Esophagus mucosa (tissue), 1 donor: ENCODE results near the gene VILL. TPM values are rescaled to one million over a fixed set of nuclear protein-coding genes. Genes with fewer than 3 reads are reported as not detected.
"Not testable (repeated sequence)": the region's sequence is repeated elsewhere in the genome, so short reads cannot be mapped to it uniquely, and the experiment has no call there.

Source experiments
- ATAC-seq: fragments of 200-7000 bp; cut with Tn5 transposase; one replicate; pipeline ENCODE4 v1.9.1; 2020
- total RNA-seq: library from RNA; stranded (reverse); gene quantifications from one replicate; pipeline ENCODE4 v1.2.4, GENCODE V29; 2023
- donor health status: DM: yes; HTN: yes; CAD: no.

Gene VILL
- total RNA-seq, 1 donor from 2014 or later, result 6.1 TPM

DNA sequence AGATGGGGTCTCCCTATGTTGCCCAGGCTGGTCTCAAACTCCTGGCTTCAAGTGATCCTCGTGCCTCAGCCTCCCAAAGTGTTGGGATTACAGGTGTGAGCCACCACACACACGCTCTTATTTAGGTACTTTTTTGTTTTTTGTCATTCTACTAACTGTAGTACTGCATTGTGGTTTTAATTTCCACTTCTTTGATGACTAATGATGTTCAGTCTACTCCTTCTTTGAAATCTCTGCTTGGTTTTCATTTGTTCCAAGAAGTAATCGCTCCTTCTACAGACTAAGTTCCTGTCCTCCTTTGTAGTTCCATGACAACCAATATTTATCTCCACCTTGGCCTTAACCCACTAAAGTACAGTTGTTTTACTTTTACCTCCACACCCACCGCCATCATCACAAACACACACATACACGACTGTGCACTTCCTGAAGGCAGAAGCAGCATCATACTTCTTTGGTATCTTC, 47.9 kb downstream of the VILL start:
- ATAC-seq, result no peak

DNA sequence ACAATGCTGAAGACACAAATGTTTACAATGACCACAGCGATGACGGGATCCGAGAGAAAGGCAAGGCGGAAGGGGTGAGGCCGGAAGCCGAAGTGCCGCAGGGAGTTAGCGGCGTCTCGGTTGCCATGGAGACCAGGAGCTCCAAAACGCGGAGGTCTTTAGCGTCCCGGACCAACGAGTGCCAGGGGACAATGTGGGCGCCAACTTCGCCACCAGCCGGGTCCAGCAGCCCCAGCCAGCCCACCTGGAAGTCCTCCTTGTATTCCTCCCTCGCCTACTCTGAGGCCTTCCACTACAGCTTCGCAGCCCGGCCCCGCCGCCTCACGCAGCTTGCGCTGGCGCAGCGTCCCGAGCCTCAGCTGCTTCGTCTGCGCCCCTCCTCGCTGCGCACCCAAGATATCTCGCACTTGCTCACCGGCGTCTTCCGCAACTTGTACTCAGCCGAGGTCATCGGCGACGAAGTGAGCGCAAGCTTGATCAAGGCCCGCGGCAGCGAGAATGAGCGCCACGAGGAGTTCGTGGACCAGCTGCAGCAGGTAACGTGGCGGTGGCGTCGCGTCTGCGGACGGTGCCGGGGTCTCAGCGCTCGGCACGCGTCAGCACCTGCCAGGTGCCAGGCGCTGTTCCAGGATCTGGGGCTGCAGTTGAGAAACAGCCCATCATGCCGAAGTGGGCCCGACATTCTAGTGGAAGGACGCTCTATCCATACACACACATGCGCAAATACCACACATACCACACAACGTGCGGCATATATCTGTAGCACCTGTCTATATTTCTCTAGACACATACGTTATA, 48.7 kb downstream of the VILL start, which contains the start of gene DLEC1:
DLEC1 (plus strand) TSS at position 108 of the 798 bp plus-strand sequence; CDS start at position 126, 18 bp downstream.
- ATAC-seq, result peak; percentile 72

DNA sequence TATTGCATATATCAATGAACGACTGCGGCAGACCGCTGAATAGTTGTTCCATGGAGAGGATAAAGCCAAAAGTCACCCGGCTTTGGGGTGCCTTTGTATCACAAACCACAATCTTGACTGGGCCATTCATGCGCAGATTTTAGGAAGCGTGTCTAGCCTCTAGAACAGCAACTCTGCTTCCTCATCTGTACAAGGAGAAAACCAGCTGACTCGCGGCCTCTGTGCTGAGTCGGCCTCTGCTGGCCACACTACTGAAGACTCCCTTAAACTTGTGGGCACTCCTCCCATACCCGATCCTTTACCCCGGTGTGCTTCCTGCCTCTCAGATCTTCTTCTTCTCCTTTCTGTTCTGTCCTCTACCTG, 49.3 kb downstream of the VILL start:
- ATAC-seq, result peak; percentile 75

DNA sequence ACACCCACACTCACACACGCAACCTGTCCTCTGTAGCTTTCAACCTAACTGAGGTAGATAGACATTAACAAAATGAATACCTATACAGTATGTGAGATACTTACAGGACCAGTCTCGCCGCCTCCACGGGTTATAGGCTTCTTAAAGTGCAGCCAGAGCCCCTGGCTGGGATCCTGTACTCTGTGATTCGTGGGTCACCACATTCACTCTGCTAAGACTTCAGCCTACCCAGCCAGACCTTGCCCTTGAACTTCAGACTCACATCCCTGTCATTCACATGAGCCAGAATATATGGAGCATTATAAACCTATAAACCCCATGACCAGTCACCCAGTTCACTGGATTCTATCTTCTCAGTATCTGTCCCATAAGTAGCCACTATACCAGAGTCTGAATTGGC, 49.8 kb downstream of the VILL start:
- ATAC-seq, result no peak

DNA sequence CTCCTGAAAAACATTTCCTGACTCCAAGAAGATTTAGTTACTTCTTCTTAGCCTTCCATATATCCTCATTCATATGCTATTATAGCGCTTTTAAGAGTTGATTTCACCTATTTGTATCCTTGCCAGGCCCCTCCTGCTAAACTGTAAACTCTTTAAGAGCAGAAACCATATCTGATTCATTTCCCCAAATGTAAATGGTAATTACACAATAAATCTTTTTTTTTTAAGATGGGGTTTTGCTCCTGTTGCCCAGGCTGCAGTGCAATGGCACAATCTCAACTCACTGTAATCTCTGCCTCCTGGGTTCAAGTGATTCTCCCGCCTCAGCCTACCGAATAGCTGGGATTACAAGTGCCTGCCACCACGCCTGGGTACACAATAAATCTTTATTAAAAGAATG, 52.9 kb downstream of the VILL start:
- ATAC-seq, result no peak

DNA sequence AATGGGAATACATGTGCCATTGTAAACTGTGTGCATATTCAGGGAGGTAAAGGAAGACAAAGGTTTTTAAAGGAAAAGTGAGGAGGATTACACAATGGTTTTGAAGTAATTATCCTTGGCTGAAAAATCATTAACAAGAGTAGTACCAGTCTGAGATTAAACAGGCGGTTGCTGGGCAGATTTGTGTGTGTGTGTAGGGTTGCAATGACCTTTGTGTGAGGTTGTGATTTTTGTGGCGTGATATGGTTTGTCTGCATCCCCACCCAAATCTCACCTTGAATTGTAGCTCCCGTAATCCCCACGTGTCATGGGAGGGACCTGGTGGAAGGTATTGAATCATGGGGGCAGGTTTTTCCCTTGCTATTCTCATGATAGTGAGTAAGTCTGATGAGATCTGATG, 55.4 kb downstream of the VILL start:
- no peak for ATAC-seq

DNA sequence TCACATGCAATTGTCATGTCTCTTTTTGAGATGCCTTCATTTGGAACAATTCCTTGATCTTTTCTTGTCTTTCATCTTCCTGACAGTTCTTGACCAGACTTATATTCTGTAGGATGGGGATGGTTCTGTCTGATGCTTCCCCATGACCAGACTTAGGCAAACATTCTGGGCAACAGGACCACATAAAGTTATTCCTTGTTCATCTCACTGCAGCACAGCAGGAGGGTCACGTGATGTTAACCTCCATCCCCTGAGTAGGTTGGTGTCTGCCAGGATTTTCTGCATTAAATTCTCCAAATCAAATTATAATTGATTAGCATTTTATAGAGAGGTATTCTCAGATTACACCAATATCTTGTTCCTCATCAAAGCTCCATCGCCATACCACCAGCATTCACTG, 56.2 kb downstream of the VILL start:
- ATAC-seq, result no peak

DNA sequence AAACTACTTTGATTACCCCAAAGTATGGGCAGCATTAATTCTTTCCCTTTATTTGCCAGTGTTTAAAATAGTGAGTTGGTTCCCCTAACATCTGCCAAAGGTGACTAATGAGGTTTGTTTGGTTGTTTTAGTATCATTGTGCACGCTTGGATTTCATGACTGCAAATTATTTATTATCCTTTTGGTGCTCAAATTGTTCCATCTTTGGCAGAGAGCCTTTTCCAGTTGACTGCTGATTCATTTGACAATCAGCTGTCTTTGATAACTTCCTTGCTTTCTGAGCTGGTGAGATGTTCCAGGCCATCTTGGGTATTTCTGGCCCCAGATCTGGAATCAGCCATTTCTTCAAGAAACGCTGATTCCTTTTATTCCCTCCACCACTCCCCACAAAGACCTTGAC, 57.3 kb downstream of the VILL start:
- no peak for ATAC-seq

DNA sequence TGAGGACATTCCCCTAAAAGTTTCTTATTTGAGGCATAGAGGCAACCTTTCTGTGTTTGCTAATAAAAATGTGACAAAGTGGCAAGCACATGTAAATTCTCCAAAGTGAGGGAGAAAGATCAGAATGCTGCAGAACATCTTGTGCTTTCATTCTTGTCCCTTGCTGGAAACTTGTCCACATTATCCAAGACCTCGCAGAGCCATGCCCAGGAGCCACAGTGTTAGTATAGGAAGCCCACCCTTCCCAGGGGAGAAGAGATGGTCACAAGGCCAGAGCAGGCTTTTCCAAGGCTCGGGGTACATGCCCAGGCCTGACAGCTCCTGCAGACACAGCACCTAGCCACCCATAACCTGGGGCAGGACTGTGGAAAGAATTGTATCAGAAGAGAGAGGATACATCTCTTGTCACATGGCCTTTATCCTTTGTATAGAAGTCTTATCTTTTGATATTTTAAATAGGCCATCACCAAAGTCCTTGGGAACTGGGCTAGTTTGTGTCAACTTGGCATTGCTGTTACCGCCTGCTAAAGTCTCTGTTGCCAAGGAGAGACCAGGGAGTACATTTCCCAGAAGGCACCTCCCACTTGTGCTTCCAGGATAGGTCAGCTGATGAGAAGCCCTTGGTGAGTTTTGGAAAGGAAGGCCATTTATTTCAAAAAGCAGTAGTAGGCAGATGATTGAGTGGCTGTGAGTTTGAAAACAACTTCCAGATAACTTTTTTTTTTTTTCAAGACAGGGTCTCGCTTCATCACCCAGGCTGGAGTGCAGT, 59.0 kb downstream of the VILL start:
- ATAC-seq, result no peak

DNA sequence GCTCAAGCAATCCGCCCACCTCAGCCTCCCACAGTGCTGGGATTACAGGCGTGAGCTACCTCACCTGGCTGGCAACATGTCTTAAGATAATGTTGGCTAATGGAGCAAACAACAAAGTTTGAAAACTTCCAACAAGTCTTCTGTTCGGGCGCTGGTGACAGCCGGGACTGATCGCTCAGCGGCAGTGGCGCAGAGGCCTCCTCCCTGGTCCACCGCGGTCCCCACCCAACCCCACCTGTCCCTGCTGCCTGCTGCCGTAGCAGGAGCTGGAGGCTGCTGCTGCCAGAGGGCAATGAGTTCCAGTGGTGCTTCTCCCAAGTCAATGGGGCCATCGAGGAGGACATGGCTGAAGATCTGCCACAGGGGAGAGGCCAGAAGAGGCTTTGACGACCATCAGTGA, 60.5 kb downstream of the VILL start:
- ATAC-seq, result no peak

DNA sequence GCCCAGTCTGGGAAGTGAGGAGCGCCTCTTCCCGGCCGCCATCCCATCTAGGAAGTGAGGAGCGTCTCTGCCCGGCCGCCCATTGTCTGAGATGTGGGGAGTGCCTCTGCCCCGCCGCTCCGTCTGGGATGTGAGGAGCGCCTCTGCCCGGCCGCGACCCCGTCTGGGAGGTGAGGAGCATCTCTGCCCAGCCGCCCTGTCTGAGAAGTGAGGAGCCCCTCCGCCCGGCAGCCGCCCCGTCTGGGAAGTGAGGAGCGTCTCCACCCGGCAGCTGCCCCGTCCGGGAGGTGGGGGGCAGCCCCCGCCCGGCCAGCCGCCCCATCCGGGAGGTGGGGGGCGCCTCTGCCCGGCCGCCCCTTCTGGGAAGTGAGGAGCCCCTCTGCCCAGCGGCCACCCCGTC, 62.7 kb downstream of the VILL start:
- ATAC-seq, result not testable (repeated sequence)

DNA sequence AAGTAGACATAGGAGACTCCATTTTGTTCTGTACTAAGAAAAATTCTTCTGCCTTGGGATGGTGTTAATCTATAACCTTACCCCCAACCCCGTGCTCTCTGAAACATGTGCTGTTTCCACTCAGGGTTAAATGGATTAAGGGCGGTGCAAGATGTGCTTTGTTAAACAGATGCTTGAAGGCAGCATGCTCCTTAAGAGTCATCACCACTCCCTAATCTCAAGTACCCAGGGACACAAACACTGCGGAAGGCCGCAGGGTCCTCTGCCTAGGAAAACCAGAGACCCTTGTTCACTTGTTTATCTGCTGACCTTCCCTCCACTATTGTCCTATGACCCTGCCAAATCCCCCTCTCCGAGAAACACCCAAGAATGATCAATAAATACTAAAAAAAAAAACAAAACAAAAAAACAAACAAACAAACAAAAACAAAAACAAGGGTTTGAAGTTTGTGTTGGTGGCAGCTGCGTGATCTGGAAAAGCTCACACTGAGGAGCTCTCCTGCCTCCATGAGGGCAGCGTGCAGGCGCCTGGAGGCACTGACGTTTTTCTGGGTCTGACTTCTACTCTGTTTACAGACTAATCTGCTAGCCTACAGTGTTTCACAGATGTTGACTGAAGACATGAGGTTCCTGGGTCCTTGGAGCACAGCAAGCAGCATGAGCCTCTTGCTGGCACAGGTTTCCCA, 63.4 kb downstream of the VILL start:
- ATAC-seq, result not testable (repeated sequence)

DNA sequence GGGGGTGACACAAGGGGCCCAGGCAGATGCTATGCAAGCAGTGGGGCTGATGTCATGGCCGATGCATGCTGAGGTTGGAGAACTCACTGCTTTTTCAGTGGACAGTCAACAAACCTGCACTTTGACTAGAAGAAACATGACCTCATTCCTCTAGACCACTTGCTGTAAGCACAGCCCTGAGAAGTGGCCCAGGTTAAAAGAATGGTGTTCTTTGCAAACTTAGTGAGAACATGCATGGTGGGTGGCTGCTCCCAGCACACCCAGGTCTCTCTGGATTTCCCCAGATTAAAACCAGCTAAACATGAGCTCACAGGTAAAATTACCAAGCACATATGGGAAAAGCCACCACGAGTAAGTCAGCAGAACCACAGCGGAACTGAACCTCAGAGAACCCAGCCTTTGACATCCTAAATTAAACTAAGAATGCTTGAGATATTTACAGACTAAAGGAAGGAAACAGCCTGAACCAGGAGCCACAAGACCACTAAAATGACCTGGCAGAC, 64.0 kb downstream of the VILL start:
- ATAC-seq, result no peak

Other genes starting within 250 kb of the VILL start
- gene CTDSPL, start 128.9 kb upstream of the VILL start, total RNA-seq, result 27.2 TPM
- gene PLCD1, start 38.9 kb downstream of the VILL start, total RNA-seq, result 72.5 TPM
- 0.08 TPM for gene DLEC1, start 48.4 kb downstream of the VILL start, total RNA-seq
- 72.7 TPM for gene ACAA1, start 146.3 kb downstream of the VILL start, total RNA-seq
- gene MYD88, start 147.9 kb downstream of the VILL start, total RNA-seq, result 41.5 TPM
- 39.6 TPM for gene OXSR1, start 174.8 kb downstream of the VILL start, total RNA-seq